Liver (tissue), 3 donors: ENCODE measurements around the gene SWI5.

Source experiments
- EGR1 ChIP-seq, 2 donors: IDR thresholded peaks; 2 replicates each; pipeline ENCODE4 v1.6.1; 2016 to 2018; ENCODE audit warnings: antibody characterized with exemption in 2 of 2, low read depth in 2 of 2
- HNF4G ChIP-seq: IDR thresholded peaks from 2 replicates; pipeline ENCODE4 v1.6.1; 2016; ENCODE audit warnings: antibody characterized with exemption
- RAD21 ChIP-seq, 2 donors: IDR thresholded peaks; 2 replicates each; pipeline ENCODE4 v1.6.1; 2016; ENCODE audit warnings: antibody characterized with exemption in 2 of 2, mild to moderate bottlenecking in 2 of 2
- RXRA ChIP-seq, 2 donors: IDR thresholded peaks; 2 replicates each; pipeline ENCODE4 v1.6.1; 2017 to 2018; ENCODE audit warnings: antibody characterized with exemption in 2 of 2, mild to moderate bottlenecking in 1 of 2
- TAF1 ChIP-seq: conservative IDR thresholded peaks from 2 replicates; pipeline ENCODE4 v1.6.1; 2016; ENCODE audit warnings: antibody characterized with exemption, mild to moderate bottlenecking
- YY1 ChIP-seq: IDR thresholded peaks from 2 replicates; pipeline ENCODE4 v1.6.1; 2016; ENCODE audit warnings: antibody characterized with exemption, mild to moderate bottlenecking
- TF ChIP-seq, protein P1 (sequence below): fragments of 150-350 bp; IDR thresholded peaks from 2 replicates; pipeline ENCODE4 v1.5.1; 2017; ENCODE audit warnings: improper control_type of control experiment, low read depth, low read length; ENCODE audit not compliant: missing input control
- TF ChIP-seq, protein P2 (sequence below): IDR thresholded peaks from 2 replicates; pipeline ENCODE4 v1.6.1; 2016; ENCODE audit warnings: antibody characterized with exemption
- donor health status: healthy.
- donor health status: healthy.

DNA sequence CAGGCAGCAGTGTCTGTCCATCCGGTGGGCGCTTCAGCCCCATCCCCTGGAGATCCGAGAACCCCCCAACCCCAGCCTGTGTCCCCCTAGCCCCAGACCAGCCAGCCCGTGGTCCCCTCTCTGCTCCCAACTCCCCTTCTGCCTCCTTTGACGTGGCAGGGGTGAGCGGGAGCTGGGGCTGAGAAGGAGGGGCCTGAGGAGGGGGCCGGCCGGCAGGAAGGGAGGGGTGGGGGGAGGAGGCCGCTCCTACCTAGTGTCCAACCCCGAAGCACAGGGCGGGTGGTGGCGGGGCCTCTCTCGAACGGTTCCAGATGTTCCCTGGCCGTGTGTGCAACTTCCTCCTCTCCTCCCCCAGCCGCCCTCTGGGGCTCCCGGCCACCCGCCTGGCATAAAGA, 31.2 kb upstream of the SWI5 start:
- TF ChIP-seq, protein P1, sequence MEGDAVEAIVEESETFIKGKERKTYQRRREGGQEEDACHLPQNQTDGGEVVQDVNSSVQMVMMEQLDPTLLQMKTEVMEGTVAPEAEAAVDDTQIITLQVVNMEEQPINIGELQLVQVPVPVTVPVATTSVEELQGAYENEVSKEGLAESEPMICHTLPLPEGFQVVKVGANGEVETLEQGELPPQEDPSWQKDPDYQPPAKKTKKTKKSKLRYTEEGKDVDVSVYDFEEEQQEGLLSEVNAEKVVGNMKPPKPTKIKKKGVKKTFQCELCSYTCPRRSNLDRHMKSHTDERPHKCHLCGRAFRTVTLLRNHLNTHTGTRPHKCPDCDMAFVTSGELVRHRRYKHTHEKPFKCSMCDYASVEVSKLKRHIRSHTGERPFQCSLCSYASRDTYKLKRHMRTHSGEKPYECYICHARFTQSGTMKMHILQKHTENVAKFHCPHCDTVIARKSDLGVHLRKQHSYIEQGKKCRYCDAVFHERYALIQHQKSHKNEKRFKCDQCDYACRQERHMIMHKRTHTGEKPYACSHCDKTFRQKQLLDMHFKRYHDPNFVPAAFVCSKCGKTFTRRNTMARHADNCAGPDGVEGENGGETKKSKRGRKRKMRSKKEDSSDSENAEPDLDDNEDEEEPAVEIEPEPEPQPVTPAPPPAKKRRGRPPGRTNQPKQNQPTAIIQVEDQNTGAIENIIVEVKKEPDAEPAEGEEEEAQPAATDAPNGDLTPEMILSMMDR, result no peak
- no peak for TF ChIP-seq HNF4G
- TF ChIP-seq, protein P2, sequence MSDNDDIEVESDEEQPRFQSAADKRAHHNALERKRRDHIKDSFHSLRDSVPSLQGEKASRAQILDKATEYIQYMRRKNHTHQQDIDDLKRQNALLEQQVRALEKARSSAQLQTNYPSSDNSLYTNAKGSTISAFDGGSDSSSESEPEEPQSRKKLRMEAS, result no peak
- TF ChIP-seq RXRA (IDR thresholded peaks at IDR 0.05), result no peak
- TF ChIP-seq TAF1, result no peak
- no peak for TF ChIP-seq EGR1 (IDR thresholded peaks at IDR 0.05; ENCODE audit: low read depth in 2 of 2)
- TF ChIP-seq RAD21 (IDR thresholded peaks at IDR 0.05), result no peak
- TF ChIP-seq YY1, result no peak
